Measurements from ENCODE around the gene NKX2-3. TPM values are rescaled to one million over a fixed set of nuclear protein-coding genes. Genes with fewer than 3 reads are reported as not detected.

Gene NKX2-3
- total RNA-seq, 1 experiment from 2014 or later, result 0.15 TPM

- in situ Hi-C loops (cut with HindIII; ENCODE audit: low pct_unique_long_range_greater_than_20kb, low sequenced_read_pairs), result no loop called here
- ChIA-PET CTCF (interaction anchor here (1.1 kb wide), 1 partner anchor 13 kb away, joined by 8 read pairs; no protein-coding TSS in a partner anchor), POLR2A (no interaction called here)
- no peak overlapping the region for H3K27ac ChIP-seq (ENCODE audit: low read length)
- no peaks in the 10 kb centered on the region for H3K36me3 ChIP-seq (ENCODE audit: control insufficient read depth, insufficient read depth, low read length)
- intact Hi-C loops (cut with micrococcal nuclease; ENCODE audit: unreplicated experiment), result no loop called here
- no peaks in the 10 kb centered on the region for H3K4me1 ChIP-seq (ENCODE audit: control insufficient read depth, insufficient read depth, low read length)
- no peak overlapping the region for H3K4me3 ChIP-seq (ENCODE audit: low read depth in 2 of 2, low read length in 2 of 2)
- H3K9me3 ChIP-seq (ENCODE audit: control insufficient read depth, insufficient read depth, low read depth, low read length), result 0 out of 2 replicates have a peak, but pooled peaks cover 7% of the 10 kb centered on the region
- ATAC-seq (no peak), DNase-seq (ENCODE audit: low read depth, low spot score) (no peak)
- peaks cover 7% of the 10 kb centered on the region for H3K27me3 ChIP-seq (ENCODE audit: control insufficient read depth, insufficient read depth, low read length)
- TF ChIP-seq REST (IDR thresholded peaks at IDR 0.05; ENCODE audit: insufficient read depth in 1 of 2, low read depth in 2 of 2, low read length in 1 of 2), result no peak
- no peak for TF ChIP-seq SIN3A (IDR thresholded peaks at IDR 0.05; ENCODE audit: borderline replicate concordance, insufficient read depth, low read depth, low read length)
- no peak for TF ChIP-seq TCF7L2 (IDR thresholded peaks at IDR 0.05; ENCODE audit: low read depth, low read length)
- no peak for TF ChIP-seq POLR2AphosphoS5 (IDR thresholded peaks at IDR 0.05; ENCODE audit: low read depth, low read length)
- no peak for TF ChIP-seq CTCF (IDR thresholded peaks at IDR 0.05)
- BruUV-seq (replicated peaks), result no TSS peak
These were observed 35.3 kb upstream of the NKX2-3 start for GRCh38 chr10:99497343-99498025.

- H3K9me3 ChIP-seq (ENCODE audit: control insufficient read depth, insufficient read depth, low read depth, low read length), result no peaks in the 10 kb centered on the region
- TF ChIP-seq SIN3A (IDR thresholded peaks at IDR 0.05; ENCODE audit: borderline replicate concordance, insufficient read depth, low read depth, low read length), result no peak
- no peak for TF ChIP-seq POLR2AphosphoS5 (IDR thresholded peaks at IDR 0.05; ENCODE audit: low read depth, low read length)
- TF ChIP-seq TCF7L2 (IDR thresholded peaks at IDR 0.05; ENCODE audit: low read depth, low read length), result no peak
- TF ChIP-seq CTCF (IDR thresholded peaks at IDR 0.05), result no peak
- no peak for TF ChIP-seq REST (IDR thresholded peaks at IDR 0.05; ENCODE audit: insufficient read depth in 1 of 2, low read depth in 2 of 2, low read length in 1 of 2)
- no peak overlapping the region for H3K4me3 ChIP-seq (ENCODE audit: low read depth in 2 of 2, low read length in 2 of 2)
- BruUV-seq (replicated peaks), result no TSS peak
- ATAC-seq, result no peak
- DNase-seq (ENCODE audit: low read depth, low spot score), result no peak
- H3K36me3 ChIP-seq (ENCODE audit: control insufficient read depth, insufficient read depth, low read length), result no peaks in the 10 kb centered on the region
- in situ Hi-C loops (cut with HindIII; ENCODE audit: low pct_unique_long_range_greater_than_20kb, low sequenced_read_pairs), result no loop called here
- no peaks in the 10 kb centered on the region for H3K4me1 ChIP-seq (ENCODE audit: control insufficient read depth, insufficient read depth, low read length)
- CTCF ChIA-PET, result no interaction called here
- intact Hi-C loops (cut with micrococcal nuclease; ENCODE audit: unreplicated experiment), result no loop called here
- POLR2A ChIA-PET, result no interaction called here
- H3K27ac ChIP-seq (ENCODE audit: low read length), result no peak overlapping the region
- peaks cover 18% of the 10 kb centered on the region for H3K27me3 ChIP-seq (ENCODE audit: control insufficient read depth, insufficient read depth, low read length)
These were observed 26.3 kb upstream of the NKX2-3 start for GRCh38 chr10:99506416-99506815.

Data from Panc1 (cell line).